ENCODE data around the gene KLC1.
A peak's percentile ranks its signal among the peaks of the same experiment; 100 is the strongest.

KLC1 gene

GRCh38 chr14:103659631-103660030 lies 30.6 kb downstream of the KLC1 start:
- no peak for DNase-seq (ENCODE audit: low read depth)

- no peak for DNase-seq (ENCODE audit: low read depth)
These were observed 33.0 kb downstream of the KLC1 start for GRCh38 chr14:103662029-103662428.

- DNase-seq (ENCODE audit: low read depth) = no peak
These were observed 33.6 kb downstream of the KLC1 start for GRCh38 chr14:103662591-103662990.

GRCh38 chr14:103663506-103663905 lies 34.5 kb downstream of the KLC1 start:
- DNase-seq (ENCODE audit: low read depth) = no peak

GRCh38 chr14:103667671-103668070 lies 38.7 kb downstream of the KLC1 start:
- DNase-seq (ENCODE audit: low read depth) = no peak

- no peak for DNase-seq (ENCODE audit: low read depth)
These were observed 39.1 kb downstream of the KLC1 start for GRCh38 chr14:103668117-103668516.

- no peak for DNase-seq (ENCODE audit: low read depth)
These were observed 40.4 kb downstream of the KLC1 start for GRCh38 chr14:103669370-103669769.

GRCh38 chr14:103671911-103672310 lies 42.9 kb downstream of the KLC1 start:
- DNase-seq (ENCODE audit: low read depth) = no peak

GRCh38 chr14:103675957-103676356 lies 46.9 kb downstream of the KLC1 start:
- DNase-seq (ENCODE audit: low read depth) = no peak

- DNase-seq (ENCODE audit: low read depth) = no peak
These were observed 48.1 kb downstream of the KLC1 start for GRCh38 chr14:103676881-103677675.

- DNase-seq (ENCODE audit: low read depth) = peak; percentile 19
These were observed 50.3 kb downstream of the KLC1 start for GRCh38 chr14:103679351-103679750.

- no peak for DNase-seq (ENCODE audit: low read depth)
These were observed 51.6 kb downstream of the KLC1 start for GRCh38 chr14:103680491-103681231.

- no peak for DNase-seq (ENCODE audit: low read depth)
These were observed 54.1 kb downstream of the KLC1 start for GRCh38 chr14:103683139-103683538.

- no peak for DNase-seq (ENCODE audit: low read depth)
These were observed 55.5 kb downstream of the KLC1 start for GRCh38 chr14:103684471-103684870.

GRCh38 chr14:103684871-103685270 lies 55.9 kb downstream of the KLC1 start:
- DNase-seq (ENCODE audit: low read depth) = no peak

- no peak for DNase-seq (ENCODE audit: low read depth)
These were observed 56.5 kb downstream of the KLC1 start for GRCh38 chr14:103685276-103686211.

- DNase-seq (ENCODE audit: low read depth) = no peak
These were observed 57.9 kb downstream of the KLC1 start for GRCh38 chr14:103686831-103687485.

- DNase-seq (ENCODE audit: low read depth) = no peak
These were observed 58.7 kb downstream of the KLC1 start for GRCh38 chr14:103687712-103688111.

- no peak for DNase-seq (ENCODE audit: low read depth)
These were observed 59.4 kb downstream of the KLC1 start for GRCh38 chr14:103688441-103688840.

- no peak for DNase-seq (ENCODE audit: low read depth)
These were observed 60.2 kb downstream of the KLC1 start for GRCh38 chr14:103688906-103689902.

GRCh38 chr14:103690332-103690731 lies 61.3 kb downstream of the KLC1 start:
- no peak for DNase-seq (ENCODE audit: low read depth)

Data from stimulated activated CD8-positive, alpha-beta memory T cell treated with anti-CD3 and anti-CD28 coated beads, Interleukin-12 subunit alpha, Interleukin-12 subunit beta, amount 100 ng/mL, for 1 hour (primary cell).